Panc1 (cell line): ENCODE results near the gene RNF214. TPM values are rescaled to one million over a fixed set of nuclear protein-coding genes. Genes with fewer than 3 reads are reported as not detected.

ENCODE experiments used
- total RNA-seq: library from RNA; stranded (reverse); gene quantifications from one replicate; pipeline ENCODE4 v1.2.1, GENCODE V29; 2021; ENCODE audit not compliant: unreplicated experiment

The RNF214 gene
- total RNA-seq, 1 experiment from 2014 or later = 39.7 TPM

Other genes with a start within 250 kb of the RNF214 start
- 39.7 TPM for gene SIK3, start 134.2 kb upstream of the RNF214 start, total RNA-seq
- 179 TPM for gene PAFAH1B2, start 88.4 kb upstream of the RNF214 start, total RNA-seq
- gene SIDT2, start 53.9 kb upstream of the RNF214 start, total RNA-seq = 47.6 TPM
- 6.4 TPM for gene TAGLN, start 33.3 kb upstream of the RNF214 start, total RNA-seq
- gene PCSK7, start 598 bp upstream of the RNF214 start, total RNA-seq = 60.6 TPM
- gene BACE1-AS, start 58.7 kb downstream of the RNF214 start, total RNA-seq = 10.8 TPM
- 4.9 TPM for gene BACE1, start 83.6 kb downstream of the RNF214 start, total RNA-seq
- 75.4 TPM for gene CEP164, start 95.2 kb downstream of the RNF214 start, total RNA-seq